Activated CD8-positive, alpha-beta memory T cell treated with anti-CD3 and anti-CD28 coated beads, Interleukin-2, amount 50 U/mL, for 24 hours (primary cell): Measurements from ENCODE around the gene GCN1.
"Not testable (repeated sequence)": the region's sequence is repeated elsewhere in the genome, so short reads cannot be mapped to it uniquely, and the experiment has no call there.

Source experiments
- DNase-seq: peaks from one replicate; pipeline ENCODE4 v3.0.0-alpha.2; 2020; ENCODE audit errors: extremely low read depth

The GCN1 gene

GRCh38 chr12:120194534-120195395, at the start of gene GCN1:
Gene GCN1 (minus strand): TSS chr12:120194715. CDS start chr12:120194697, 18 bp downstream.
- peak; percentile 57 for DNase-seq

- no peak for DNase-seq
Measured at GRCh38 chr12:120242971-120243699, 48.6 kb upstream of the GCN1 start.

- no peak for DNase-seq
Measured at GRCh38 chr12:120242275-120242799, 47.8 kb upstream of the GCN1 start.

- DNase-seq = no peak
Measured at GRCh38 chr12:120241561-120242274, 47.2 kb upstream of the GCN1 start.

- no peak for DNase-seq
Measured at GRCh38 chr12:120240495-120240833, 45.9 kb upstream of the GCN1 start.

- DNase-seq = no peak
Measured at GRCh38 chr12:120239776-120240494, 45.4 kb upstream of the GCN1 start.

GRCh38 chr12:120238839-120239445, 44.4 kb upstream of the GCN1 start:
- DNase-seq = no peak

- no peak for DNase-seq
Measured at GRCh38 chr12:120238217-120238616, 43.7 kb upstream of the GCN1 start.

GRCh38 chr12:120237360-120238171, 43.1 kb upstream of the GCN1 start:
- no peak for DNase-seq

- not testable (repeated sequence) for DNase-seq
Measured at GRCh38 chr12:120236809-120237208, 42.3 kb upstream of the GCN1 start.

GRCh38 chr12:120235369-120236323, 41.1 kb upstream of the GCN1 start:
- no peak for DNase-seq

GRCh38 chr12:120234643-120235368, 40.3 kb upstream of the GCN1 start:
- no peak for DNase-seq

GRCh38 chr12:120231316-120232011, 36.9 kb upstream of the GCN1 start:
- peak; percentile 58 for DNase-seq

GRCh38 chr12:120230974-120231315, 36.4 kb upstream of the GCN1 start:
- DNase-seq = no peak

- no peak for DNase-seq
Measured at GRCh38 chr12:120230326-120230973, 35.9 kb upstream of the GCN1 start.

- DNase-seq = no peak
Measured at GRCh38 chr12:120229487-120230325, 35.2 kb upstream of the GCN1 start.
